Measurements from ENCODE around the gene EEPD1. TPM values are rescaled to one million over a fixed set of nuclear protein-coding genes. Genes with fewer than 3 reads are reported as not detected.

The EEPD1 gene
- total and polyA plus RNA-seq, 2 donors: 9.7 to 18.4 TPM

GRCh38 chr7:36201122-36201723 lies 48.2 kb downstream of the EEPD1 start:
- DNase-seq (ENCODE audit: extremely low spot score): no peak
- 87% methylated on average over 5 of the region's 5 CpGs for WGBS
- Histone ChIP-seq H3K4me3 (ENCODE audit: low read depth, low read length) (no peak overlapping the region), H3K4me1 (ENCODE audit: insufficient read depth) (no peaks in the 10 kb centered on the region), H3K27ac (ENCODE audit: low read depth) (no peak overlapping the region), H3K36me3 (ENCODE audit: insufficient read depth) (no peaks in the 10 kb centered on the region)

- WGBS: 63% methylated on average over 9 of the region's 9 CpGs
- DNase-seq (ENCODE audit: extremely low spot score): no peak
- Histone ChIP-seq H3K4me1 (ENCODE audit: insufficient read depth) (no peaks in the 10 kb centered on the region), H3K4me3 (ENCODE audit: low read depth, low read length) (no peak overlapping the region), H3K27ac (ENCODE audit: low read depth) (no peak overlapping the region), H3K36me3 (ENCODE audit: insufficient read depth) (no peaks in the 10 kb centered on the region)
These were observed 49.3 kb downstream of the EEPD1 start for GRCh38 chr7:36202398-36202797.

GRCh38 chr7:36203071-36203790 lies 50.2 kb downstream of the EEPD1 start:
- no peaks in the 10 kb centered on the region for H3K4me1 ChIP-seq (ENCODE audit: insufficient read depth)

GRCh38 chr7:36204044-36204663 lies 51.1 kb downstream of the EEPD1 start:
- DNase-seq (ENCODE audit: extremely low spot score): no peak
- no peaks in the 10 kb centered on the region for H3K36me3 ChIP-seq (ENCODE audit: insufficient read depth)
- WGBS: 83% methylated on average over 5 of the region's 5 CpGs
- no peaks in the 10 kb centered on the region for H3K4me1 ChIP-seq (ENCODE audit: insufficient read depth)
- no peak overlapping the region for H3K27ac ChIP-seq (ENCODE audit: low read depth)
- H3K4me3 ChIP-seq (ENCODE audit: low read depth, low read length): no peak overlapping the region

More at GRCh38 chr7:36203071-36203790, 50.2 kb downstream of the EEPD1 start:
- 66% methylated on average over 8 of the region's 8 CpGs for WGBS
- DNase-seq (ENCODE audit: extremely low spot score): no peak
- H3K4me3 ChIP-seq (ENCODE audit: low read depth, low read length): no peak overlapping the region
- H3K36me3 ChIP-seq (ENCODE audit: insufficient read depth): no peaks in the 10 kb centered on the region
- H3K27ac ChIP-seq (ENCODE audit: low read depth): no peak overlapping the region

- WGBS: 72% methylated on average over 6 of the region's 6 CpGs
- DNase-seq (ENCODE audit: extremely low spot score): no peak
- Histone ChIP-seq H3K27ac (ENCODE audit: low read depth) (no peak overlapping the region), H3K4me1 (ENCODE audit: insufficient read depth) (no peaks in the 10 kb centered on the region), H3K36me3 (ENCODE audit: insufficient read depth) (no peaks in the 10 kb centered on the region), H3K4me3 (ENCODE audit: low read depth, low read length) (no peak overlapping the region)
These were observed 52.0 kb downstream of the EEPD1 start for GRCh38 chr7:36204929-36205635.

- no peak overlapping the region for H3K27ac ChIP-seq (ENCODE audit: low read depth)
- no peaks in the 10 kb centered on the region for H3K4me1 ChIP-seq (ENCODE audit: insufficient read depth)
- 90% methylated on average over 6 of the region's 6 CpGs for WGBS
- no peak for DNase-seq (ENCODE audit: extremely low spot score)
- H3K4me3 ChIP-seq (ENCODE audit: low read depth, low read length): no peak overlapping the region
- no peaks in the 10 kb centered on the region for H3K36me3 ChIP-seq (ENCODE audit: insufficient read depth)
These were observed 52.7 kb downstream of the EEPD1 start for GRCh38 chr7:36205803-36206202.

- H3K27ac ChIP-seq (ENCODE audit: low read depth): no peak overlapping the region
- H3K36me3 ChIP-seq (ENCODE audit: insufficient read depth): no peaks in the 10 kb centered on the region
- H3K4me1 ChIP-seq (ENCODE audit: insufficient read depth): no peaks in the 10 kb centered on the region
- DNase-seq (ENCODE audit: extremely low spot score): no peak
- H3K4me3 ChIP-seq (ENCODE audit: low read depth, low read length): no peak overlapping the region
- 27% methylated on average over 10 of the region's 10 CpGs for WGBS
These were observed 54.6 kb downstream of the EEPD1 start for GRCh38 chr7:36207451-36208291.

- no peaks in the 10 kb centered on the region for H3K4me1 ChIP-seq (ENCODE audit: insufficient read depth)
- H3K4me3 ChIP-seq (ENCODE audit: low read depth, low read length): no peak overlapping the region
- no peak for DNase-seq (ENCODE audit: extremely low spot score)
- no peaks in the 10 kb centered on the region for H3K36me3 ChIP-seq (ENCODE audit: insufficient read depth)
- H3K27ac ChIP-seq (ENCODE audit: low read depth): no peak overlapping the region
These were observed 55.4 kb downstream of the EEPD1 start for GRCh38 chr7:36208426-36208825.

GRCh38 chr7:36208997-36209813 lies 56.2 kb downstream of the EEPD1 start:
- H3K4me3 ChIP-seq (ENCODE audit: low read depth, low read length): no peak overlapping the region
- H3K27ac ChIP-seq (ENCODE audit: low read depth): no peak overlapping the region
- H3K4me1 ChIP-seq (ENCODE audit: insufficient read depth): no peaks in the 10 kb centered on the region
- DNase-seq (ENCODE audit: extremely low spot score): no peak
- WGBS: 71% methylated on average over 9 of the region's 9 CpGs
- H3K36me3 ChIP-seq (ENCODE audit: insufficient read depth): no peaks in the 10 kb centered on the region

GRCh38 chr7:36209814-36210183 lies 56.7 kb downstream of the EEPD1 start:
- no peak overlapping the region for H3K27ac ChIP-seq (ENCODE audit: low read depth)
- H3K36me3 ChIP-seq (ENCODE audit: insufficient read depth): no peaks in the 10 kb centered on the region
- H3K4me1 ChIP-seq (ENCODE audit: insufficient read depth): no peaks in the 10 kb centered on the region
- WGBS: 47% methylated on average over 5 of the region's 5 CpGs
- no peak for DNase-seq (ENCODE audit: extremely low spot score)
- H3K4me3 ChIP-seq (ENCODE audit: low read depth, low read length): no peak overlapping the region

- 70% methylated on average over 5 of the region's 5 CpGs for WGBS
- H3K27ac ChIP-seq (ENCODE audit: low read depth): no peak overlapping the region
- no peaks in the 10 kb centered on the region for H3K4me1 ChIP-seq (ENCODE audit: insufficient read depth)
- H3K36me3 ChIP-seq (ENCODE audit: insufficient read depth): no peaks in the 10 kb centered on the region
- H3K4me3 ChIP-seq (ENCODE audit: low read depth, low read length): no peak overlapping the region
- no peak for DNase-seq (ENCODE audit: extremely low spot score)
These were observed 57.4 kb downstream of the EEPD1 start for GRCh38 chr7:36210291-36210922.

Data from urinary bladder (tissue), 4 donors.